Prostate gland (tissue), 2 donors: ENCODE measurements around the gene SLC28A3. TPM values are rescaled to one million over a fixed set of nuclear protein-coding genes. Genes with fewer than 3 reads are reported as not detected.

ENCODE experiments used
- DNase-seq: peaks from one replicate; pipeline ENCODE4 v3.0.0-alpha.2; 2019; ENCODE audit warnings: low spot score
- H3K27ac ChIP-seq, 2 donors: fragments of 200-600 bp; sonication (generic); 2 replicates each; pipeline ENCODE4 v1.5.1; 2017 to 2019
- H3K27me3 ChIP-seq: fragments of 200-600 bp; sonication (generic); replicated peaks from 2 replicates; pipeline ENCODE4 v1.5.1; 2019; ENCODE audit not compliant: insufficient read depth
- H3K36me3 ChIP-seq, 2 donors: fragments of 200-600 bp; sonication (generic); 1 replicate in 1 of 2; 2 replicates in 1 of 2; pipeline versions ENCODE4 v1.5.1 to v1.8.1; 2017 to 2019
- H3K4me1 ChIP-seq: fragments of 200-600 bp; sonication (generic); replicated peaks from 2 replicates; pipeline ENCODE4 v1.5.1; 2019
- H3K4me3 ChIP-seq, 2 donors: fragments of 200-600 bp; sonication (generic); 2 replicates each; pipeline ENCODE4 v1.5.1; 2017 to 2019
- H3K9me3 ChIP-seq: fragments of 200-600 bp; sonication (generic); 2 replicates; pipeline ENCODE4 v1.5.1; 2017
- CTCF ChIP-seq, 4 experiments: fragments of 200-600 bp in 2 of 4; fragments of 450-650 bp in 2 of 4; sonication (generic) in 2 of 4; IDR thresholded peaks; 1 replicate in 3 of 4; 2 replicates in 1 of 4; pipeline ENCODE4 v1.5.1; 2016 to 2019; ENCODE audit warnings: antibody characterized with exemption in 4 of 4, mild to moderate bottlenecking in 2 of 4, moderate library complexity in 2 of 4
- POLR2A ChIP-seq: fragments of 450-650 bp; IDR thresholded peaks from one replicate; pipeline ENCODE4 v1.6.1; 2016; ENCODE audit warnings: antibody characterized with exemption, mild to moderate bottlenecking
- POLR2AphosphoS5 ChIP-seq: sonication (generic); formaldehyde crosslinking; IDR thresholded peaks from one replicate; pipeline ENCODE4 v1.6.1; 2017; ENCODE audit warnings: antibody characterized with exemption
- WGBS: methylation state at CpG from one replicate; pipeline ENCODE4 v1.1.5; 2018; 5-methylcytosine and 5-hydroxymethylcytosine counted together
- intact Hi-C: fragments of 100-400 bp; cut with DNase I; formaldehyde crosslinking; loops from one replicate; pipeline ENCODE4 v1.14.2; 2022
- total RNA-seq, 2 donors: library from RNA; depleted of rRNA; stranded (reverse); fragments of >200 nt; gene quantifications; one replicate each; pipeline ENCODE4 v1.1.0, GENCODE V29; 2016

SLC28A3 gene
- total RNA-seq, 2 donors from 2014 or later: 0.23 TPM; not detected in 1

GRCh38 chr9:84254972-84255371, 85.6 kb downstream of the SLC28A3 start:
- Histone ChIP-seq H3K36me3 (no peaks in the 10 kb centered on the region), H3K9me3 (no peaks in the 10 kb centered on the region), H3K4me3 (no peak overlapping the region), H3K4me1 (no peaks in the 10 kb centered on the region), H3K27me3 (no peaks in the 10 kb centered on the region), H3K27ac (no peak overlapping the region)
- DNase-seq: peak; percentile 73
- TF ChIP-seq POLR2A (no peak), POLR2AphosphoS5 (peak; percentile 23)
- WGBS: 32% methylated on average over 6 of the region's 6 CpGs
- intact Hi-C loops: no loop called here

DNA sequence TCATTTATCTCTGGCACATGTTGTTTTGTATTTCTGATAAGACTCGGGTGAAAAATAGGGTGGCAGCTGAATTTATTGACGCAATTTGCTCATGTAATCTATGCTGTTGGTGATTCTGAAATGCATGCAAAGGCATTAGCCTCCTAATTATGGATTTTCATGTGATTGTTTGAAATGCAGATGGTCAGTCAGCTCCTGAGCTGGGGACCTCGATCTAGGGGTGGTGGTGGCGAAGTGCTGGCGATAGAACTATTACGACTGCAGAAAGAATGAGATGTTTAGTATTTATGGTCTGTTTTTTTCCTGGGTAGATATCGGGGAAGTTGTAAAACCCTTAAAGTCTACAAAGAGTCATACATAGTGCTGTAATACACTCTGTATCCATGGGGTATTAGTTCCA, 88.6 kb downstream of the SLC28A3 start:
- no peak for TF ChIP-seq POLR2AphosphoS5
- TF ChIP-seq CTCF (IDR thresholded peaks at IDR 0.05): no peak
- no peak for TF ChIP-seq POLR2A
- H3K4me1 ChIP-seq: no peaks in the 10 kb centered on the region
- H3K36me3 ChIP-seq: no peaks in the 10 kb centered on the region
- DNase-seq: no peak
- intact Hi-C loops: no loop called here
- H3K9me3 ChIP-seq: no peaks in the 10 kb centered on the region
- 82% methylated on average over 7 of the region's 7 CpGs for WGBS
- no peaks in the 10 kb centered on the region for H3K27me3 ChIP-seq
- H3K27ac ChIP-seq: no peak overlapping the region
- no peak overlapping the region for H3K4me3 ChIP-seq

DNA sequence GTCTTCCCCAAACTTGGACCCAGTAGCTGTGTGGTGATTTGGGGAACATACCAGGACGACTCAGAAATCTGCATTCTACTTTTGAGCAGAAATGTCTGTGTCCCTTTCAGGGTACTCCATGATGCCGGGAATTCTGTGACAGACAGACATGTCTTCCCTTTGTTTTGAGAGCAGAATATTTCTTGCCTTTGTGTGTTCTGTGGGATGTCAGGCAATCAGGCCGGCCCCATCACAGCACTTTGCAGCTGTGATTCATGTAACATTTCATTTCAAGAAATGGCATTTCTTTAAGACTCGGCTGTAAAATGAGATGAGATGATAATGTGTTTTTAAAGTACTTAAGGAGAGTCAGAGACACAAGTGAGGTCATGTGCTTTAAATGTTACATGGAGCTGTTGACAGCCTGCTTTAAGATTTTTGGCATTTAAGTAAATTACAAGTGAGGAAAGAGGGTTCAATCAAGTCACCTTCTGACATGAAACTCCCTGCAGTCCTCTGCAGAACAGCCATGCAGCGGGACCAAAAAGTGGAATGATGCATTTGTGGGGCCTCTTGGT, 98.7 kb downstream of the SLC28A3 start:
- WGBS: 57% methylated on average over 5 of the region's 5 CpGs
- H3K27ac ChIP-seq: no peak overlapping the region
- H3K27me3 ChIP-seq: no peaks in the 10 kb centered on the region
- intact Hi-C loops: no loop called here
- no peak overlapping the region for H3K4me3 ChIP-seq
- no peak for DNase-seq
- H3K9me3 ChIP-seq: no peaks in the 10 kb centered on the region
- TF ChIP-seq POLR2AphosphoS5 (no peak), CTCF (IDR thresholded peaks at IDR 0.05) (no peak), POLR2A (no peak)
- H3K4me1 ChIP-seq: no peaks in the 10 kb centered on the region
- no peaks in the 10 kb centered on the region for H3K36me3 ChIP-seq

GRCh38 chr9:84239343-84239742, 101.2 kb downstream of the SLC28A3 start:
- WGBS: 78% methylated on average over 2 of the region's 2 CpGs
- Histone ChIP-seq H3K36me3 (no peaks in the 10 kb centered on the region), H3K27me3 (no peaks in the 10 kb centered on the region), H3K9me3 (no peaks in the 10 kb centered on the region), H3K4me3 (no peak overlapping the region), H3K27ac (no peak overlapping the region), H3K4me1 (no peaks in the 10 kb centered on the region)
- intact Hi-C loops: no loop called here
- DNase-seq: no peak
- no peak for TF ChIP-seq CTCF (IDR thresholded peaks at IDR 0.05)
- TF ChIP-seq POLR2AphosphoS5: no peak
- no peak for TF ChIP-seq POLR2A

GRCh38 chr9:84238652-84239051, 101.9 kb downstream of the SLC28A3 start:
- 90% methylated on average over 4 of the region's 4 CpGs for WGBS
- Histone ChIP-seq H3K9me3 (no peaks in the 10 kb centered on the region), H3K4me1 (no peaks in the 10 kb centered on the region), H3K27ac (no peak overlapping the region), H3K36me3 (no peaks in the 10 kb centered on the region), H3K27me3 (no peaks in the 10 kb centered on the region), H3K4me3 (no peak overlapping the region)
- intact Hi-C loops: no loop called here
- DNase-seq: no peak
- TF ChIP-seq POLR2AphosphoS5: no peak
- TF ChIP-seq CTCF (IDR thresholded peaks at IDR 0.05): no peak
- TF ChIP-seq POLR2A: no peak
